Measurements from ENCODE around the gene SPA17. TPM values are rescaled to one million over a fixed set of nuclear protein-coding genes. Genes with fewer than 3 reads are reported as not detected.

SPA17 gene
- total and polyA plus RNA-seq, 2 of the 8 experiments (the other 6 are each of a cell fraction or from before 2014, with no cell fraction given), result 3.7 to 5.2 TPM

GRCh38 chr11:124746621-124747243 lies 73.0 kb downstream of the SPA17 start (continued):
- TF ChIP-seq KDM4A (IDR thresholded peaks at IDR 0.05; ENCODE audit: low read depth, low read length, severe bottlenecking) (peak; percentile 82), TBP (IDR thresholded peaks at IDR 0.05; ENCODE audit: low read depth, low read length) (no peak), SP2 (IDR thresholded peaks at IDR 0.05; ENCODE audit: low read length) (no peak), POLR2A (IDR thresholded peaks at IDR 0.05; ENCODE audit: control extremely low read depth in 1 of 2, low read depth in 2 of 2, low read length in 2 of 2) (no peak), ATF2 (IDR thresholded peaks at IDR 0.05; ENCODE audit: low read length) (no peak), EGR1 (IDR thresholded peaks at IDR 0.05; ENCODE audit: borderline replicate concordance, low read depth, low read length) (peak; percentile 24), KDM1A (IDR thresholded peaks at IDR 0.05; ENCODE audit: borderline replicate concordance, low read length) (no peak), SIX5 (IDR thresholded peaks at IDR 0.05; ENCODE audit: low read depth, low read length) (no peak), CTBP2 (IDR thresholded peaks at IDR 0.05; ENCODE audit: borderline replicate concordance, insufficient read depth, insufficient read length, low read length) (peak; percentile 87), POLR2AphosphoS5 (IDR thresholded peaks at IDR 0.05; ENCODE audit: low read depth, low read length) (no peak), RBBP5 (IDR thresholded peaks at IDR 0.05; ENCODE audit: borderline replicate concordance, low read depth, low read length) (peak; percentile 80), EZH2 (IDR thresholded peaks at IDR 0.05; ENCODE audit: low read depth, low read length, severe bottlenecking) (no peak), SP4 (IDR thresholded peaks at IDR 0.05; ENCODE audit: low read length) (no peak), BRCA1 (IDR thresholded peaks at IDR 0.05; ENCODE audit: low read depth, low read length) (no peak), SIRT6 (IDR thresholded peaks at IDR 0.05; ENCODE audit: low read length) (no peak), GABPA (IDR thresholded peaks at IDR 0.05; ENCODE audit: borderline replicate concordance, insufficient read depth, low read length) (no peak)
- TF ChIP-seq, protein P1, sequence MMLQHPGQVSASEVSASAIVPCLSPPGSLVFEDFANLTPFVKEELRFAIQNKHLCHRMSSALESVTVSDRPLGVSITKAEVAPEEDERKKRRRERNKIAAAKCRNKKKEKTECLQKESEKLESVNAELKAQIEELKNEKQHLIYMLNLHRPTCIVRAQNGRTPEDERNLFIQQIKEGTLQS (IDR thresholded peaks at IDR 0.05; ENCODE audit: insufficient read depth, low read depth, low read length), result no peak
- TF ChIP-seq, protein P2, sequence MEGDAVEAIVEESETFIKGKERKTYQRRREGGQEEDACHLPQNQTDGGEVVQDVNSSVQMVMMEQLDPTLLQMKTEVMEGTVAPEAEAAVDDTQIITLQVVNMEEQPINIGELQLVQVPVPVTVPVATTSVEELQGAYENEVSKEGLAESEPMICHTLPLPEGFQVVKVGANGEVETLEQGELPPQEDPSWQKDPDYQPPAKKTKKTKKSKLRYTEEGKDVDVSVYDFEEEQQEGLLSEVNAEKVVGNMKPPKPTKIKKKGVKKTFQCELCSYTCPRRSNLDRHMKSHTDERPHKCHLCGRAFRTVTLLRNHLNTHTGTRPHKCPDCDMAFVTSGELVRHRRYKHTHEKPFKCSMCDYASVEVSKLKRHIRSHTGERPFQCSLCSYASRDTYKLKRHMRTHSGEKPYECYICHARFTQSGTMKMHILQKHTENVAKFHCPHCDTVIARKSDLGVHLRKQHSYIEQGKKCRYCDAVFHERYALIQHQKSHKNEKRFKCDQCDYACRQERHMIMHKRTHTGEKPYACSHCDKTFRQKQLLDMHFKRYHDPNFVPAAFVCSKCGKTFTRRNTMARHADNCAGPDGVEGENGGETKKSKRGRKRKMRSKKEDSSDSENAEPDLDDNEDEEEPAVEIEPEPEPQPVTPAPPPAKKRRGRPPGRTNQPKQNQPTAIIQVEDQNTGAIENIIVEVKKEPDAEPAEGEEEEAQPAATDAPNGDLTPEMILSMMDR (IDR thresholded peaks at IDR 0.05; ENCODE audit: control extremely low read depth in 1 of 3, insufficient read depth in 1 of 3, low read depth in 1 of 3, low read length in 3 of 3), result peak; percentile 39 to 73 (median 71); a peak in 3 of 4 replicates

All from H1 (cell line).